ENCODE results near the gene EYA4. TPM values are rescaled to one million over a fixed set of nuclear protein-coding genes. Genes with fewer than 3 reads are reported as not detected.

The EYA4 gene
- total RNA-seq, 2 donors from 2014 or later, result 0.11 to 0.26 TPM

GRCh38 chr6:133548423-133549159 lies 307.4 kb downstream of the EYA4 start:
- Histone ChIP-seq H3K27ac (ENCODE audit: low read depth, low read length) (peak overlapping the region; percentile 51), H3K4me3 (ENCODE audit: low read length) (no peak overlapping the region), H3K9me3 (ENCODE audit: control insufficient read depth, low read length) (no peaks in the 10 kb centered on the region), H3K27me3 (ENCODE audit: control insufficient read depth, insufficient read depth, low read length, poor library complexity, severe bottlenecking) (no peaks in the 10 kb centered on the region), H3K4me1 (ENCODE audit: control insufficient read depth, insufficient read depth, low read length) (no peaks in the 10 kb centered on the region), H3K9ac (ENCODE audit: extremely low read depth, low read length, poor library complexity, severe bottlenecking) (no peak overlapping the region), H3K36me3 (ENCODE audit: control insufficient read depth, insufficient read depth, low read length) (no peaks in the 10 kb centered on the region)
- H3K27me3 Mint-ChIP-seq (ENCODE audit: insufficient read depth), result peaks cover 2% of the 10 kb centered on the region
- H3K9me3 Mint-ChIP-seq, result no peaks in the 10 kb centered on the region
- TF ChIP-seq, protein P1, sequence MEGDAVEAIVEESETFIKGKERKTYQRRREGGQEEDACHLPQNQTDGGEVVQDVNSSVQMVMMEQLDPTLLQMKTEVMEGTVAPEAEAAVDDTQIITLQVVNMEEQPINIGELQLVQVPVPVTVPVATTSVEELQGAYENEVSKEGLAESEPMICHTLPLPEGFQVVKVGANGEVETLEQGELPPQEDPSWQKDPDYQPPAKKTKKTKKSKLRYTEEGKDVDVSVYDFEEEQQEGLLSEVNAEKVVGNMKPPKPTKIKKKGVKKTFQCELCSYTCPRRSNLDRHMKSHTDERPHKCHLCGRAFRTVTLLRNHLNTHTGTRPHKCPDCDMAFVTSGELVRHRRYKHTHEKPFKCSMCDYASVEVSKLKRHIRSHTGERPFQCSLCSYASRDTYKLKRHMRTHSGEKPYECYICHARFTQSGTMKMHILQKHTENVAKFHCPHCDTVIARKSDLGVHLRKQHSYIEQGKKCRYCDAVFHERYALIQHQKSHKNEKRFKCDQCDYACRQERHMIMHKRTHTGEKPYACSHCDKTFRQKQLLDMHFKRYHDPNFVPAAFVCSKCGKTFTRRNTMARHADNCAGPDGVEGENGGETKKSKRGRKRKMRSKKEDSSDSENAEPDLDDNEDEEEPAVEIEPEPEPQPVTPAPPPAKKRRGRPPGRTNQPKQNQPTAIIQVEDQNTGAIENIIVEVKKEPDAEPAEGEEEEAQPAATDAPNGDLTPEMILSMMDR (conservative IDR thresholded peaks at IDR 0.05), result no peak
- no peak for DNase-seq
- no peaks in the 10 kb centered on the region for H3K36me3 Mint-ChIP-seq (ENCODE audit: low read depth)
- WGBS, 2 experiments (ENCODE audit: insufficient coverage in 1 of 2, insufficient read length in 1 of 2), result 71 to 79% methylated on average over 2 to 4 of the region's 4 CpGs
- H3K27ac Mint-ChIP-seq, result no peak overlapping the region
- H3K4me3 Mint-ChIP-seq, result no peak overlapping the region
- H3K4me1 Mint-ChIP-seq, result peaks cover 13% of the 10 kb centered on the region

DNA sequence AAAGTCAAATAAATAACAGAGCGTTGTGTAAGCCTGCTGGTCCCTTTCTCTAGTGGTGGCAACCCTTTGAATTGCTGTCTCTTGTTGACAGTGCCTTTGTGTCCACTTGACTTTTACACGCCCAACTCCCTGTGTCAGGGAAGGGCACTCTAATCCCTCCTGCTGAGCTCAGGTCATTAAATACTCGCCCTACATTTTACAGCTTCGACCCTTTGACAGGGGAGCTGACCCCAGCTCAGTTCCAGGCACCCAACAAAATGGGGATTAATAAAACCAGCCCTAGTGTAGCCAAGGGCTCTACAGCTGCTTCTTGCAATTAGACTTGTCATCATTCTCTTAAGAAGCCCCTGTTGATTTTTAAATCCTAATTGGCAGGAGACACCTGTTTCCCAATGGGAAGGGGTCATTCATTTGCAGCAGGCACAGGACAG lies 308.2 kb downstream of the EYA4 start:
- H3K4me3 Mint-ChIP-seq, result no peak overlapping the region
- no peaks in the 10 kb centered on the region for H3K4me1 ChIP-seq (ENCODE audit: control insufficient read depth, insufficient read depth, low read length)
- no peak overlapping the region for H3K27ac ChIP-seq (ENCODE audit: low read depth, low read length)
- no peaks in the 10 kb centered on the region for H3K9me3 ChIP-seq (ENCODE audit: control insufficient read depth, low read length)
- H3K36me3 ChIP-seq (ENCODE audit: control insufficient read depth, insufficient read depth, low read length), result no peaks in the 10 kb centered on the region
- H3K36me3 Mint-ChIP-seq (ENCODE audit: low read depth), result no peaks in the 10 kb centered on the region
- 55 to 80% methylated on average over 4 of the region's 4 CpGs for WGBS, 2 experiments (ENCODE audit: insufficient coverage in 1 of 2, insufficient read length in 1 of 2)
- DNase-seq, result no peak
- H3K9ac ChIP-seq (ENCODE audit: extremely low read depth, low read length, poor library complexity, severe bottlenecking), result no peak overlapping the region
- TF ChIP-seq, protein P1 (conservative IDR thresholded peaks at IDR 0.05), result no peak
- H3K27me3 ChIP-seq (ENCODE audit: control insufficient read depth, insufficient read depth, low read length, poor library complexity, severe bottlenecking), result no peaks in the 10 kb centered on the region
- H3K27me3 Mint-ChIP-seq (ENCODE audit: insufficient read depth), result peaks cover 2% of the 10 kb centered on the region
- peaks cover 13% of the 10 kb centered on the region for H3K4me1 Mint-ChIP-seq
- no peaks in the 10 kb centered on the region for H3K9me3 Mint-ChIP-seq
- no peak overlapping the region for H3K27ac Mint-ChIP-seq
- no peak overlapping the region for H3K4me3 ChIP-seq (ENCODE audit: low read length)

- Histone ChIP-seq H3K9ac (ENCODE audit: extremely low read depth, low read length, poor library complexity, severe bottlenecking) (no peak overlapping the region), H3K4me1 (ENCODE audit: control insufficient read depth, insufficient read depth, low read length) (no peaks in the 10 kb centered on the region), H3K27me3 (ENCODE audit: control insufficient read depth, insufficient read depth, low read length, poor library complexity, severe bottlenecking) (no peaks in the 10 kb centered on the region), H3K9me3 (ENCODE audit: control insufficient read depth, low read length) (no peaks in the 10 kb centered on the region), H3K36me3 (ENCODE audit: control insufficient read depth, insufficient read depth, low read length) (no peaks in the 10 kb centered on the region), H3K4me3 (ENCODE audit: low read length) (no peak overlapping the region), H3K27ac (ENCODE audit: low read depth, low read length) (no peak overlapping the region)
- DNase-seq, result no peak
- H3K9me3 Mint-ChIP-seq, result no peaks in the 10 kb centered on the region
- TF ChIP-seq, protein P1 (conservative IDR thresholded peaks at IDR 0.05), result no peak
- no peak overlapping the region for H3K27ac Mint-ChIP-seq
- WGBS, 2 experiments (ENCODE audit: insufficient coverage in 1 of 2, insufficient read length in 1 of 2), result 89 to 100% methylated on average over 1 to 2 of the region's 2 CpGs
- peaks cover 2% of the 10 kb centered on the region for H3K27me3 Mint-ChIP-seq (ENCODE audit: insufficient read depth)
- H3K36me3 Mint-ChIP-seq (ENCODE audit: low read depth), result no peaks in the 10 kb centered on the region
- peaks cover 13% of the 10 kb centered on the region for H3K4me1 Mint-ChIP-seq
- H3K4me3 Mint-ChIP-seq, result no peak overlapping the region
Measured at GRCh38 chr6:133550026-133550425, 308.9 kb downstream of the EYA4 start.

All from endodermal cell (in vitro differentiated cells).